ENCODE data around the gene CLEC14A.
A peak's percentile ranks its signal among the peaks of the same experiment; 100 is the strongest.

GRCh38 chr14:38208618-38209562 lies 47.0 kb downstream of the CLEC14A start:
- TF ChIP-seq, protein P1, sequence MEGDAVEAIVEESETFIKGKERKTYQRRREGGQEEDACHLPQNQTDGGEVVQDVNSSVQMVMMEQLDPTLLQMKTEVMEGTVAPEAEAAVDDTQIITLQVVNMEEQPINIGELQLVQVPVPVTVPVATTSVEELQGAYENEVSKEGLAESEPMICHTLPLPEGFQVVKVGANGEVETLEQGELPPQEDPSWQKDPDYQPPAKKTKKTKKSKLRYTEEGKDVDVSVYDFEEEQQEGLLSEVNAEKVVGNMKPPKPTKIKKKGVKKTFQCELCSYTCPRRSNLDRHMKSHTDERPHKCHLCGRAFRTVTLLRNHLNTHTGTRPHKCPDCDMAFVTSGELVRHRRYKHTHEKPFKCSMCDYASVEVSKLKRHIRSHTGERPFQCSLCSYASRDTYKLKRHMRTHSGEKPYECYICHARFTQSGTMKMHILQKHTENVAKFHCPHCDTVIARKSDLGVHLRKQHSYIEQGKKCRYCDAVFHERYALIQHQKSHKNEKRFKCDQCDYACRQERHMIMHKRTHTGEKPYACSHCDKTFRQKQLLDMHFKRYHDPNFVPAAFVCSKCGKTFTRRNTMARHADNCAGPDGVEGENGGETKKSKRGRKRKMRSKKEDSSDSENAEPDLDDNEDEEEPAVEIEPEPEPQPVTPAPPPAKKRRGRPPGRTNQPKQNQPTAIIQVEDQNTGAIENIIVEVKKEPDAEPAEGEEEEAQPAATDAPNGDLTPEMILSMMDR (IDR thresholded peaks at IDR 0.05) = peak in 5 of 7 experiments; percentile 7 to 42 (median 32)
- TF ChIP-seq POLR2A (IDR thresholded peaks at IDR 0.05) = no peak
- TF ChIP-seq EP300 (IDR thresholded peaks at IDR 0.05) = no peak
